H1 (cell line): ENCODE measurements around the gene SYNRG. TPM values are rescaled to one million over a fixed set of nuclear protein-coding genes. Genes with fewer than 3 reads are reported as not detected.

Experiments
- CTCF ChIA-PET: fragments of 300-600 bp; sonication (Branson Sonifier 250); formaldehyde crosslinking; loops from one replicate; lab custom pipeline; 2021; ENCODE audit not compliant: partially characterized antibody; lab: Charles Lee
- POLR2A ChIA-PET: fragments of 300-600 bp; sonication (Branson Sonifier 250); formaldehyde crosslinking; loops from one replicate; lab custom pipeline; 2021; ENCODE audit warnings: inconsistent platforms; ENCODE audit not compliant: partially characterized antibody; lab: Charles Lee
- DNase-seq, 2 experiments: peaks; one replicate each; pipeline versions ENCODE4 v3.0.0 to v3.0.0-alpha.2; 2010 to 2022; ENCODE audit warnings: low spot score in 2 of 2, low read depth in 1 of 2, mixed read lengths in 1 of 2
- FAIRE-seq: peaks from 2 replicates; lab custom pipeline; 2011; peaks lifted over from hg19 to GRCh38; lab: Jason Lieb, UNC
- H2AFZ ChIP-seq: 2 replicates; pipeline ENCODE4 v1.8.1; 2012; ENCODE audit warnings: low read length, inconsistent platforms
- H2AK5ac ChIP-seq: 2 replicates; pipeline ENCODE4 v1.6.1; 2013; ENCODE audit warnings: low read depth, low read length
- H2BK120ac ChIP-seq: replicated peaks from 2 replicates; pipeline ENCODE3; 2013; ENCODE audit warnings: low read depth, low read length, inconsistent platforms
- H2BK12ac ChIP-seq: 2 replicates; pipeline ENCODE4 v1.6.1; 2013; ENCODE audit warnings: low read depth, low read length
- H2BK15ac ChIP-seq: 2 replicates; pipeline ENCODE4 v1.6.1; 2013; ENCODE audit warnings: low read length
- H2BK20ac ChIP-seq: 2 replicates; pipeline ENCODE4 v1.6.1; 2013; ENCODE audit warnings: low read length
- H2BK5ac ChIP-seq: 2 replicates; pipeline ENCODE4 v1.6.1; 2013; ENCODE audit warnings: low read depth, low read length
- H3K14ac ChIP-seq: 2 replicates; pipeline ENCODE4 v1.6.1; 2013; ENCODE audit warnings: inconsistent platforms; ENCODE audit not compliant: insufficient read length
- H3K18ac ChIP-seq: 2 replicates; pipeline ENCODE4 v1.6.1; 2013; ENCODE audit warnings: low read length; ENCODE audit errors: extremely low read depth
- H3K23ac ChIP-seq: 2 replicates; pipeline ENCODE4 v1.6.1; 2013; ENCODE audit warnings: inconsistent platforms; ENCODE audit not compliant: insufficient read length
- H3K23me2 ChIP-seq: 2 replicates; pipeline ENCODE4 v1.6.1; 2013; ENCODE audit warnings: low read depth, low read length
- H3K27ac ChIP-seq: 2 replicates; pipeline ENCODE4 v1.6.1; 2011; ENCODE audit warnings: low read depth, low read length, inconsistent platforms
- H3K27me3 ChIP-seq, 4 experiments: replicated peaks in 1 of 4; 1 replicate in 1 of 4; 2 replicates in 3 of 4; pipeline versions ENCODE4 v1.6.1 to v1.8.1; 2011 to 2013; ENCODE audit warnings: low read length in 3 of 4, mild to moderate bottlenecking in 3 of 4, inconsistent platforms in 2 of 4, mixed read lengths in 2 of 4, moderate library complexity in 1 of 4; ENCODE audit not compliant: control insufficient read depth in 3 of 4, insufficient read depth in 3 of 4; ENCODE audit errors: extremely low read depth in 1 of 4
- H3K36me3 ChIP-seq, 4 experiments: 2 replicates each; pipeline versions ENCODE4 v1.6.1 to v1.8.1; 2011 to 2013; ENCODE audit warnings: mild to moderate bottlenecking in 4 of 4, low read length in 3 of 4, moderate library complexity in 2 of 4, control low read depth in 1 of 4, inconsistent platforms in 1 of 4; ENCODE audit not compliant: insufficient read depth in 4 of 4, control insufficient read depth in 2 of 4
- H3K4ac ChIP-seq: replicated peaks from 2 replicates; pipeline ENCODE3; 2013; ENCODE audit warnings: low read length, low read depth, mixed read lengths, inconsistent platforms; ENCODE audit not compliant: insufficient read length
- H3K4me1 ChIP-seq, 4 experiments: replicated peaks in 1 of 4; 1 replicate in 1 of 4; 2 replicates in 3 of 4; pipeline versions ENCODE4 v1.6.1 to v1.8.1; 2011 to 2013; ENCODE audit warnings: low read length in 3 of 4, inconsistent platforms in 2 of 4, mixed read lengths in 1 of 4; ENCODE audit not compliant: insufficient read depth in 4 of 4, control insufficient read depth in 3 of 4
- H3K4me2 ChIP-seq, 2 experiments: 2 replicates each; pipeline versions ENCODE4 v1.6.1 to v1.8.1; 2011 to 2013; ENCODE audit warnings: low read depth in 2 of 2, low read length in 2 of 2, control low read depth in 1 of 2, inconsistent platforms in 1 of 2, mild to moderate bottlenecking in 1 of 2; ENCODE audit not compliant: insufficient read depth in 1 of 2
- H3K4me3 ChIP-seq, 4 experiments: fragments of 200-600, 300-600 bp in 1 of 4; sonication (generic), shearing (Covaris generic), sonication (Bioruptor Twin) in 1 of 4; 2 replicates each; pipeline versions ENCODE4 v1.5.1 to v1.8.1; 2011 to 2016; ENCODE audit warnings: low read length in 4 of 4, low read depth in 3 of 4, control low read depth in 2 of 4, inconsistent platforms in 2 of 4, mild to moderate bottlenecking in 2 of 4, mixed read lengths in 1 of 4, moderate library complexity in 1 of 4; ENCODE audit not compliant: insufficient read depth in 2 of 4; ENCODE audit errors: extremely low read depth in 1 of 4
- H3K56ac ChIP-seq: replicated peaks from 2 replicates; pipeline ENCODE3; 2013; ENCODE audit warnings: low read depth, mild to moderate bottlenecking, mixed read lengths, low read length, inconsistent platforms; ENCODE audit not compliant: insufficient read length
- H3K79me1 ChIP-seq: 2 replicates; pipeline ENCODE4 v1.6.1; 2013; ENCODE audit warnings: low read depth, low read length, control low read depth
- H3K79me2 ChIP-seq, 2 experiments: 2 replicates each; pipeline versions ENCODE4 v1.6.1 to v1.8.1; 2012 to 2013; ENCODE audit warnings: low read length in 2 of 2, mild to moderate bottlenecking in 2 of 2, inconsistent platforms in 1 of 2; ENCODE audit not compliant: insufficient read depth in 2 of 2, control insufficient read depth in 1 of 2
- H3K9ac ChIP-seq, 4 experiments: replicated peaks in 1 of 4; 1 replicate in 1 of 4; 2 replicates in 3 of 4; pipeline versions ENCODE4 v1.6.1 to v1.8.1; 2011 to 2013; ENCODE audit warnings: low read depth in 3 of 4, low read length in 3 of 4, control low read depth in 2 of 4, mild to moderate bottlenecking in 2 of 4, moderate library complexity in 2 of 4, inconsistent platforms in 1 of 4; ENCODE audit errors: extremely low read depth in 1 of 4
- H3K9me3 ChIP-seq, 2 experiments: 2 replicates each; pipeline versions ENCODE4 v1.6.1 to v1.8.1; 2012 to 2013; ENCODE audit warnings: mild to moderate bottlenecking in 2 of 2, moderate library complexity in 2 of 2, control low read depth in 1 of 2, inconsistent platforms in 1 of 2, low read depth in 1 of 2, low read length in 1 of 2, mixed read lengths in 1 of 2; ENCODE audit not compliant: insufficient read depth in 2 of 2
- H4K20me1 ChIP-seq, 2 experiments: replicated peaks in 1 of 2; 2 replicates each; pipeline versions ENCODE3 to v1.8.1; 2011 to 2013; ENCODE audit warnings: inconsistent platforms in 2 of 2, low read length in 2 of 2, mild to moderate bottlenecking in 1 of 2; ENCODE audit not compliant: insufficient read depth in 2 of 2, control insufficient read depth in 1 of 2
- H4K5ac ChIP-seq: 2 replicates; pipeline ENCODE4 v1.6.1; 2013; ENCODE audit warnings: low read length, low read depth, mixed read lengths, inconsistent platforms; ENCODE audit not compliant: insufficient read length
- H4K8ac ChIP-seq: 2 replicates; pipeline ENCODE4 v1.8.0; 2013; ENCODE audit warnings: mild to moderate bottlenecking, moderate library complexity, low read length, inconsistent platforms; ENCODE audit not compliant: insufficient read depth; ENCODE audit errors: extremely low read depth
- H4K91ac ChIP-seq: replicated peaks from 2 replicates; pipeline ENCODE3; 2013; ENCODE audit warnings: low read length, mixed read lengths, inconsistent platforms; ENCODE audit not compliant: insufficient read length
- CEBPB ChIP-seq: IDR thresholded peaks from 2 replicates; pipeline ENCODE4 v1.6.1; 2012; ENCODE audit warnings: low read depth, low read length
- HDAC2 ChIP-seq, 2 experiments: fragments of 300-600 bp in 1 of 2; sonication (generic) in 1 of 2; IDR thresholded peaks; 2 replicates each; pipeline ENCODE4 v1.6.1; 2011 to 2012; ENCODE audit warnings: low read depth in 2 of 2, low read length in 2 of 2, mild to moderate bottlenecking in 2 of 2, moderate library complexity in 2 of 2, borderline replicate concordance in 1 of 2, inconsistent platforms in 1 of 2
- WGBS, 2 experiments: shearing (Covaris generic) in 1 of 2; methylation state at CpG; one replicate each; pipeline versions ENCODE4 v1.1.6 to v1.1.7; 2013 to 2015; ENCODE audit warnings: low lambda C conversion rate in 2 of 2, mixed read lengths in 2 of 2, inconsistent platforms in 1 of 2, low coverage in 1 of 2, missing lambda C conversion rate in 1 of 2; ENCODE audit not compliant: insufficient replicate concordance in 2 of 2, insufficient coverage in 1 of 2, insufficient read length in 1 of 2; ENCODE audit errors: extremely low coverage in 1 of 2, missing lambda C conversion rate in 1 of 2; 5-methylcytosine and 5-hydroxymethylcytosine counted together
- polyA plus RNA-seq, 7 experiments: library from polyadenylated mRNA; depleted of rRNA in 3 of 7; stranded (reverse) in 5 of 7; unstranded in 2 of 7; fragments of >200 nt in 5 of 7; fragments of 200-250 nt in 2 of 7; gene quantifications; 1 replicate in 5 of 7; 2 replicates in 1 of 7; 4 replicates in 1 of 7; pipeline versions ENCODE4 v1.2.1 to v1.2.3, GENCODE V29; 2011 to 2013; ENCODE audit warnings: missing spikeins in 2 of 7, mixed read lengths in 2 of 7
- total RNA-seq: library from RNA; stranded (reverse); fragmentation: NEBNext Ultra II Directional; extraction: Animal tissue kit (Norgen Biotek cat#: 25700); gene quantifications from 2 replicates; pipeline ENCODE4 v1.2.1, GENCODE V29; 2021

Gene SYNRG
- total and polyA plus RNA-seq, 2 of the 8 experiments (the other 6 are each of a cell fraction or from before 2014, with no cell fraction given): 7.7 to 31.7 TPM

- Histone ChIP-seq H3K79me1 (no peaks in the 10 kb centered on the region; the same call in 1 of the 2 replicates), H3K4me2 (no peak overlapping the region), H3K23me2 (no peaks in the 10 kb centered on the region), H3K56ac (no peak overlapping the region), H3K18ac (no peak overlapping the region), H2BK15ac (no peak overlapping the region), H4K5ac (no peak overlapping the region), H4K8ac (no peak overlapping the region), H3K9me3 (no peaks in the 10 kb centered on the region), H2AK5ac (no peak overlapping the region), H3K27me3 (no peaks in the 10 kb centered on the region), H3K36me3 (no peaks in the 10 kb centered on the region), H2AFZ (no peak overlapping the region), H3K27ac (no peak overlapping the region), H4K20me1 (no peaks in the 10 kb centered on the region), H3K4me1 (peaks cover 0 to 5% (median 3%) of the 10 kb centered on the region in 4 experiments; a peak in 3 of 7 replicates), H2BK120ac (no peak overlapping the region), H4K91ac (no peak overlapping the region), H2BK12ac (no peak overlapping the region), H2BK5ac (no peak overlapping the region), H3K4me3 (no peak overlapping the region), H3K23ac (no peak overlapping the region), H2BK20ac (no peak overlapping the region), H3K4ac (no peak overlapping the region), H3K79me2 (peaks cover 4 to 15% of the 10 kb centered on the region in 2 experiments; a peak in 2 of 4 replicates), H3K9ac (no peak overlapping the region), H3K14ac (no peak overlapping the region)
- CTCF ChIA-PET: interaction anchor here (0.8 kb wide), 1 partner anchor 78 kb away, joined by 4 read pairs; no protein-coding TSS in a partner anchor
- no peak for DNase-seq
- 93% methylated on average over 7 of the region's 7 CpGs; no CpG with 5 or more reads in 1 of the 2 experiments for WGBS, 2 experiments
- FAIRE-seq: no peak
- TF ChIP-seq CEBPB (peak; percentile 88), HDAC2 (IDR thresholded peaks at IDR 0.05; ENCODE audit: borderline replicate concordance in 1 of 2, low read depth in 2 of 2, low read length in 2 of 2) (no peak)
- POLR2A ChIA-PET: no interaction called here
These were observed 3.3 kb downstream of the SYNRG start for GRCh38 chr17:37605813-37606505.
